Suprapubic skin (tissue), 3 donors: ENCODE measurements around the gene MRPS15.

Experiments
- CTCF ChIP-seq, 2 donors: fragments of 200-600 bp in 1 of 2; fragments of 450-650 bp in 1 of 2; sonication (generic) in 1 of 2; IDR thresholded peaks; one replicate each; pipeline ENCODE4 v1.5.1; 2016 to 2019; ENCODE audit warnings: antibody characterized with exemption in 2 of 2, mild to moderate bottlenecking in 1 of 2, moderate library complexity in 1 of 2
- POLR2A ChIP-seq, 2 donors: fragments of 450-650 bp; IDR thresholded peaks; one replicate each; pipeline ENCODE4 v1.6.1; 2017; ENCODE audit warnings: antibody characterized with exemption in 2 of 2, mild to moderate bottlenecking in 2 of 2, moderate library complexity in 2 of 2

DNA sequence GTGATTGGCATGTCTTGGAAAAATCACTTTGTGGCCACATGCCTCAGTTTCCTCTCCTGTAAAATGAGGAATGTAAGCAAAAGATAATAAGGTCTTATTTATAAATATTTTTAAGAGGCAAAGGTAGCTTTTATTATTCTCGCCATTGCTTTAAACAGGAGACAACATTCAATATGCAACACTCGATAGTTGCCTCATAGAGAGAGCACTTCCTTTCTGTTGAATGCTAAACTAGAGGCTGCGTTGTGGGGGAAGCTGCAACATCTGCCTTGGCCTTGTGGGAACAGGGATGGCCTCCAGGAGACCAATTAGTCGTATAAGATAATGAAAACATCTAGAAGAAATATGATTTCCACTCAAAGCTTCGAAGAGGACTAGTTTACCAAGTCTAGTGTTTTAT, 17.4 kb downstream of the MRPS15 start:
- TF ChIP-seq POLR2A (IDR thresholded peaks at IDR 0.05), result no peak
- no peak for TF ChIP-seq CTCF (IDR thresholded peaks at IDR 0.05)
